ENCODE data around the gene TAS2R60. TPM values are rescaled to one million over a fixed set of nuclear protein-coding genes. Genes with fewer than 3 reads are reported as not detected.

TAS2R60 gene
- total RNA-seq, 1 experiment from 2014 or later, result not detected

DNA sequence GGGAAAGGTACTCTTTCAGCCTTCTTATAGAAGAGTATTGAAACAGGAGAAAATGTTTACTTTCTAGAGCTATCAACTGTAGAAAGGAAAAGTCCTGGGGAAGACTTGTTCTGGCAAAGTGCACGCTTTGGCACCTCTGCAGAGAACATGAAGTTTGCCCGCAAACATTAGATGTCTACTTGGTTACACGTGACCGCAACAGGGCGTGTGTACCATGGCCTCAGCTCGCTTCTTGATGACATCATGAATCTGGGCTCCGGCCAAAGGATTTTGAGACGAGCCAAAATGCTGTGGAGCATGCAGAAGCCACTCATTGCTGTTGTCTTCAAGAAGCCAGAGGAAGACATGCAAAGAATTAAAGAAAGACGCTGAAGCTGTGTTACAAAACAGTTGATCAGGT is 8.6 kb upstream of the TAS2R60 start:
- Histone ChIP-seq H3K4ac (ENCODE audit: low read depth, low read length) (no peak overlapping the region), H3K9me3 (ENCODE audit: control insufficient read depth, low read depth, low read length) (no peaks in the 10 kb centered on the region), H2BK20ac (ENCODE audit: low read depth, low read length, poor library complexity, severe bottlenecking) (no peak overlapping the region), H2AK5ac (ENCODE audit: insufficient read length, low read length) (no peak overlapping the region), H3T11ph (ENCODE audit: low read length) (no peak overlapping the region), H4K5ac (ENCODE audit: insufficient read length, low read depth, low read length) (no peak overlapping the region), H3K27me3 (ENCODE audit: insufficient read depth, low read length) (no peaks in the 10 kb centered on the region), H3K79me1 (ENCODE audit: insufficient read depth, low read depth, low read length, poor library complexity, severe bottlenecking) (no peaks in the 10 kb centered on the region), H3K4me2 (ENCODE audit: insufficient read depth, insufficient read length, low read length) (no peak overlapping the region), H2BK15ac (ENCODE audit: low read depth, low read length) (no peak overlapping the region), H3K23me2 (ENCODE audit: insufficient read length, low read depth, low read length, poor library complexity, severe bottlenecking) (no peaks in the 10 kb centered on the region), H2BK120ac (ENCODE audit: low read depth, low read length, poor library complexity, severe bottlenecking) (no peak overlapping the region), H3K27ac (ENCODE audit: insufficient read length, low read depth, low read length) (no peak overlapping the region), H4K20me1 (ENCODE audit: control insufficient read depth, insufficient read depth, insufficient read length) (no peaks in the 10 kb centered on the region), H3K56ac (ENCODE audit: insufficient read length, low read depth, low read length) (no peak overlapping the region), H2AFZ (ENCODE audit: low read length) (no peak overlapping the region), H3K4me1 (ENCODE audit: insufficient read depth, low read length) (peaks cover 7% of the 10 kb centered on the region; the same call in 1 of the 2 replicates), H4K91ac (ENCODE audit: insufficient read length, low read depth, low read length) (no peak overlapping the region), H2BK12ac (ENCODE audit: insufficient read length, low read depth, low read length) (no peak overlapping the region), H3K14ac (ENCODE audit: insufficient read depth, low read length) (no peak overlapping the region), H3K23ac (ENCODE audit: insufficient read length, low read depth, low read length) (no peak overlapping the region), H3K79me2 (ENCODE audit: insufficient read depth, low read length) (no peaks in the 10 kb centered on the region), H3K18ac (ENCODE audit: insufficient read length, low read depth, low read length) (no peak overlapping the region), H4K8ac (replicated peaks; ENCODE audit: insufficient read length, low read depth, low read length) (no peak overlapping the region), H3K9ac (ENCODE audit: extremely low read depth, insufficient read length, low read length) (no peak overlapping the region), H2BK5ac (ENCODE audit: insufficient read length, low read length) (no peak overlapping the region)
- no peak overlapping the region for H3K27ac Mint-ChIP-seq
- H3K36me3 Mint-ChIP-seq (ENCODE audit: insufficient read depth in 1 of 3, low read depth in 3 of 3), result no peaks in the 10 kb centered on the region; a peak in 1 of 7 replicates
- no peak overlapping the region for H3K4me3 Mint-ChIP-seq
- H3K9me3 Mint-ChIP-seq, result no peaks in the 10 kb centered on the region
- TF ChIP-seq, protein P1, sequence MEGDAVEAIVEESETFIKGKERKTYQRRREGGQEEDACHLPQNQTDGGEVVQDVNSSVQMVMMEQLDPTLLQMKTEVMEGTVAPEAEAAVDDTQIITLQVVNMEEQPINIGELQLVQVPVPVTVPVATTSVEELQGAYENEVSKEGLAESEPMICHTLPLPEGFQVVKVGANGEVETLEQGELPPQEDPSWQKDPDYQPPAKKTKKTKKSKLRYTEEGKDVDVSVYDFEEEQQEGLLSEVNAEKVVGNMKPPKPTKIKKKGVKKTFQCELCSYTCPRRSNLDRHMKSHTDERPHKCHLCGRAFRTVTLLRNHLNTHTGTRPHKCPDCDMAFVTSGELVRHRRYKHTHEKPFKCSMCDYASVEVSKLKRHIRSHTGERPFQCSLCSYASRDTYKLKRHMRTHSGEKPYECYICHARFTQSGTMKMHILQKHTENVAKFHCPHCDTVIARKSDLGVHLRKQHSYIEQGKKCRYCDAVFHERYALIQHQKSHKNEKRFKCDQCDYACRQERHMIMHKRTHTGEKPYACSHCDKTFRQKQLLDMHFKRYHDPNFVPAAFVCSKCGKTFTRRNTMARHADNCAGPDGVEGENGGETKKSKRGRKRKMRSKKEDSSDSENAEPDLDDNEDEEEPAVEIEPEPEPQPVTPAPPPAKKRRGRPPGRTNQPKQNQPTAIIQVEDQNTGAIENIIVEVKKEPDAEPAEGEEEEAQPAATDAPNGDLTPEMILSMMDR (conservative IDR thresholded peaks at IDR 0.05), result no peak
- no peaks in the 10 kb centered on the region; the same call in 1 of the 2 replicates for H3K27me3 Mint-ChIP-seq (ENCODE audit: low read depth)
- no peak for DNase-seq
- H3K4me1 Mint-ChIP-seq, result peaks cover 21% of the 10 kb centered on the region in 2 experiments
- no CpG with 5 or more reads among the region's 9 CpGs for WGBS (ENCODE audit: extremely low coverage, insufficient read length, low lambda C conversion rate)
